GM18861 (cell line): ENCODE results near the gene ENAH.
"Not testable (repeated sequence)": the region's sequence is repeated elsewhere in the genome, so short reads cannot be mapped to it uniquely, and the experiment has no call there.

Experiments
- ATAC-seq: cut with Tn5 transposase; IDR thresholded peaks from one replicate; pipeline ENCODE4 v1.9.1; 2021; ENCODE audit not compliant: unreplicated experiment

ENAH gene

DNA sequence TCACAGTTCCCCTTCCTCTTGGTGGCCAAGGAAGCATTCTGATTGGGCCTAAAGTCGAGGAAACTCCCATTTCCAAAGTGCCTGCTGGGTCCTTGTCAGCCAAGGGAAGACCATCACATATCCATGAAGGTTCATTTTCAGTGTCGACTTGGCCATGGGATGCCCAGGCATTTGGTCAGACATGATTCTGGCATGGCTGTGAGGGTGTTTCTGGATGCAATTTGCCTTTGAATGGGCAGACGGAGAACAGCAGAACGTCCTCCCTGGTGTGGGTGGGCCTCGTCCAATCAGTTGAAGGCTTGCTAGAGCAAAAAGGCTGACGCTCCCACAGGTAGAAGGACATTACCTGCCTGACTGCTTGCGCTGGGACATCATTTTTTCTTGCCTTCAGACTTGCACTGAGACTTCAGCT, 176.8 kb downstream of the ENAH start:
- no peak for ATAC-seq

DNA sequence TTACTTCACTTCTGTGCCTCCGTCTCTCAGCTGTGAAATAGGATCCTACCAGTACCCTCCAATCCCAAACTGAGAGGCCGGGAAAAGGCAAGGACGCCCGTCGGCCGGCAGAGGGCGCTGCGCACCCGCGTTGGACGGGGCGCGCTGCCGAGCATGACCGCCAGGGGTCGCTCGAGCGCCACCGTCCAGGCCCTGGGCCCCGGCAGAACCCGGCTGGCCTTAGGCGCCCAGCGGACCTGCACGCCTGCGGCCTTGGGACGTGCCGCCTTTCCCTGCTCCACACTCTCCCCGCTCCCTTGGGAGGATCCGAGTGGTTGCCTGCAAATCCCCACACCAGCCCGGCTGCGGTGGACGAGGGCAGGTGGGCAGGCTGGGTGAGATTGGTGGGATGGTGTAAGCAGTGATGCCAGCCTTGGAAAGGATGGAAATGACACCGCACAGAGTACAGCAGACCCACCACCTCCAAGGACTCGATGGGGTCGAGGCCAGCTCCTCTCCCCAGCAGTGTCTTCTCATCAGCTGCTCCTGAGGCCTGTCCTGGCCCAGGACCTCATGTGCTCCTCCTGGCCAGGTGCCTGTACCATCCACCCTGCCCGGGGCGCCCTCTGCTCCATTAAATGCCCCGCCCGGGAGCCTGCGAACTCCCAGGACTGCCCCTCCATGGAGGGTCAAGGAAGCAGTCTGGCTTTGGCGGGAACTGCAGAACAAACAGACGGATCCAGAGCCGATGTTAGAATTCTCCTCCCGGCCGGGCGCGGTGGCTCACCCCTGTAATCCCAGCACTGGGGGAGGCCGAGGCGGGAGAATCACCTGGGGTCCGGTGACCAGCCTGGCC, 177.7 kb downstream of the ENAH start:
- peak; percentile 69 for ATAC-seq

DNA sequence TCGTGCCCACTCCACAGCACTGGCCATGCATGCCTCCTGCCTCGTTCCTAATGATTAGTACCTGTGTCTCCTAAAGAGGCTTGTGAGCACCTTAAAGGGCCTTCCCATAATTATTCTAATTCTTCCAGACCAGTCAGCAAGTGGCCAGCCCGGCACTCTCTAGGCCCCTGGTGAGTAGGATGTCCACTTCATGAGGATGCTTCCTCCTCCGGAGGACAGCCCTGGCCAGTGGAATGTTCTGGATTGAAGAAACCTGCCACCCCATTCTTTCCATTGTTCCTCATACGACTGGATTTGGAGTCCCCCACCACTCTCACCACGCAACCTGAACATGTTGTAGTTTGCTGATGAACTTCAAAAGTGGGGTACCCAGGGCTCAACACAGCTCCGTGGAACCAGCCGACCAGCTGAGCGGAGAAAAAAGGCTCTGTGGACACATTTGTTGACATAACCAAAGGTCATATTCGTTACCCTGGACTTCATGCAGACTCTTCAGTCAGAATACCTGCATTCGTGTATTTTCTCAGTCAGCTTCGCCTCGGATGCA, 178.4 kb downstream of the ENAH start:
- no peak for ATAC-seq

DNA sequence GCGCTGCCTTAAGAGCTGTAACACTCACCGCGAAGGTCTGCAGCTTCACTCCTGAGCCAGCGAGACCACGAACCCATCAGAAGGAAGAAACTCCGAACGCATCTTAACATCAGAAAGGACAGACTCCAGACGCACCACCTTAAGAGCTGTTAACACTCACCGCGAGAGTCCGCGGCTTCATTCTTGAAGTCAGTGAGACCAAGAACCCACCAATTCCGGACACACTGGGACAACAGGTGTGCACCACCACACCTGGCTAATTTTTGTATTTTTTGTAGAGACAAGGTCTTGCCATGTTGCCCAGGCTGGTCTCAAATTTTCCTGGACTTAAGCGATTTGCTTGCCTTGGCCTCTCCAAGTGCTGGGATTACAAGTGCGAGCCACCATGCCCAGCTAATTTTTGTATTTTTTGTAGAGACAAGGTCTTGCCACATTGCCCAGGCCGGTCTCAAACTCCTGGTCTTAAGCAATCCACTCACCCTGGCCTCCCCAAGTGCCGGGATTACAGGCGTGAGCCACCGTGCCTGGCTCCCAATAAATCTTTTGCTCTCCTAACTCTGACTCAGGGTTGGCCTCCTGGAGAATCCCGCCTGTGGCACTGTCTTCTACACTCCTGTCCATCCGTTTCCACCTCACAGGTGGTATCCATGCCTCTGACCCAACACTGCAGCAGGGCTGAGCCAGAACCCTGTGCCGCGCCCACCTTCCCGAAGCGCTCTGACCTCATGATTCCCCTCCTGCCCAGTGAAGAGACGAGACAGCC, 179.1 kb downstream of the ENAH start:
- not testable (repeated sequence) for ATAC-seq

DNA sequence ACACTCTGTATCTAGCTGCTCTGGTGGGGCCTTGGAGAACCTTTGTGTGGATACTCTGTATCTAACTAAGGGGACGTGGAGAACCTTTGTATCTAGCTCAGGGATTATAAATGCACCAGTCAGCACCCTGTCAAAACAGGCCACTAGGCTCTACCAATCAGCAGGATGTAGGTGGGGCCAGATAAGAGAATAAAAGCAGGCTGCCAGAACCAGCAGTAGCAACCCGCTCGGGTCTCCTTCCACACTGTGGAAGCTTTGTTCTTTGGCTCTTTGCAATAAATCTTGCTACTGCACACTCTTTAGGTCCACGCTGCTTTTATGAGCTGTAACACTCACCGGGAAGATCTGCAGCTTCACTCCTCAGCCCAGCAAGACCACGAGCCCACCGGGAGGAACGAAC, 179.7 kb downstream of the ENAH start:
- ATAC-seq, result not testable (repeated sequence)

DNA sequence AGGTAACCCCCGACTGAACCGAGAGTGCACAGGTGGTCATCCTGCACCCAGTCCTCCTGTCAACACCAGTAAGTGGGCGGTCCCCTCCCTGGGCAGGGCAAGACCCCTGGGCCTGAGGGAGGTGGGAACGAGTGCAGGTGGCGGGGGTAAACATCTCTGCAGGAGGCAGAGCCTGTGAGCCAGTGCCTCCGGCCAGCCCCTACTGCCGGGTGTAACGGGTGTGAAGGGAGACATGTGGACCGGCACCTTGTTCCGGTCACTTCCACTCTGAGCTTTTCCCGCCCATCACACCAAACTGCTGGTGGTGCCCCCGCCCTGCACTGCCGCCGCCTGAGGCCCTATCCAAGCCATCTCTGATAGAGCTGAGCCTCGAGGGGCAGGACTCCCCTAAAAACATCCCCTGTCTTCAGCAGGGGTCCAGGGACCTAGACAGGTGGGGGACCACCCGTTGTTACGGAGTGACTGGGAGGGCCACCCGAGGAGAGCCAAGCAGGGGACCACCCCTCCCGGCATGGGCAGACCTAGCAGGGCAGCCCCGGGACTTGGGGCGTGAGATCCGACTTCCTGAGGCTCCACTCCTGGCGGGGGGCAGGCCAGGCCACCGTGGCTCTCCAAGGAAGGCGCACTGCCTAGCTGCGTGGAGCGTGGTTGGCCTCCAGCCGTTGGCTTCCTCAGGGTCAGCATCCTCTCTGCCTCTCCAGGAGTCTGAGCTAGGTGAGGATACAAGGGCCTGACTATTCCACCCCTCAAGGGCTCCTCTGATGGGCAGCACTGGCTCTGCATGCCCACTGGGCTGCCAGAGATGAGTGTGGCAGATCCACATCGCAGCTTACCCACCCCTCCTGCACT, 181.2 kb downstream of the ENAH start:
- ATAC-seq, result no peak

DNA sequence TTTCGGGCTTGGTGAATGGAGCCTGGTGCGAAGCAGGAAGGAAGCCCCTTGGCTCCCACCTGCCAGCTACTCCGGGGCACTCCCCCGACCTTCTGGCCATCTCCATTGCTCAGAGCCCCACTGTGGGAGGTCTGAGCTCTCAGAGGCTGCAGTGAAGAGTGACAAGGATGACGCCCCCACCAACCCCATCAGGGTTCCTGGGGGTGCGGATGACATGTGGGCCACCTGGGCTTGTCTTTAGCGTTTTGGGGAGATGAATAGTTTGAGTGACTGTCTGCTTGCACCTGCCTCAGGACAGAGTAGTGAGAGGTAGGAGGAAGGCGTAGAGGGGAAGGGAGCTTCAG, 181.8 kb downstream of the ENAH start:
- no peak for ATAC-seq

DNA sequence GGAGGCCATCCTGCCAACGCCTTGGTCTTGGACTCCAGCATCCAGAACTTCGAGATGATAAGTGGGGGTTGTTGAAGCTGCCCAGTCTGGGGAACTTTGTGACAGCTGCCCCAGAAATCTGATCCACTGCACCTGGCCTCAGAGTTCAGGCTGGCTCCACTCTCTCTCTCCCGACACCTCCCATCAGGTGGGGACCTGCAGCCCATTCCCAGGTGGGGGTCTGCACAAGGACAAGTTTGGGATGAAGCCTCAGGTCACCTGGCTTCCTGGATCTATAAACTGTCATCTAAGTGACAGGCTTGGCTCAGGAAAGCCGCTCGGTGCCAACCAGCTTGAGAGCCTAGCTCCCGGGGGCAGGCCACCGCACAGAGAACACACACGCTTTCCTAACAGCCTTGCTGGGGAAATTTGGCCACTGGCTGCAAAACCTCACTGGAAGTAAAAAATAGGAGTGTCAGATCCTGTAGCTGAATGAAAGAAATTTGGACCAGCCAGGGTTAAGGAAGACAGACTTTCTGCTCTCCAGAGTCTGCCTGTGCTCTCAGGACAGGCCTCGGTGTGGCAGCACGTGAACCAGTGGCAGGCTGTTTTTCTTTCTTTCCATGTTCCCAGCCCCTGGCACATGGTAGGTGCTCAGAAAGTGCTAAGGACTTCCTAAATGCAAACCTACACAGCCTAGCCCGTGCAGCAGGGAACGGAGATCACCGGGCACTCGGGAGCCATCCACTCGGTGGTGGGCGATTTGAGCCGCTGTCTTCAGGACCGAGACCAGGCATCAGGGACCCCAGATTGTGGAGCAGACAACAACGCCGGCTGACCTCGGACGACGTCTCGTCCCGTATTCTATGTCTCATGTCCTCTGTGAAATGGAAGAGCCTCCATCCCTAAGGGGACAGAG, 182.5 kb downstream of the ENAH start:
- ATAC-seq, result no peak

DNA sequence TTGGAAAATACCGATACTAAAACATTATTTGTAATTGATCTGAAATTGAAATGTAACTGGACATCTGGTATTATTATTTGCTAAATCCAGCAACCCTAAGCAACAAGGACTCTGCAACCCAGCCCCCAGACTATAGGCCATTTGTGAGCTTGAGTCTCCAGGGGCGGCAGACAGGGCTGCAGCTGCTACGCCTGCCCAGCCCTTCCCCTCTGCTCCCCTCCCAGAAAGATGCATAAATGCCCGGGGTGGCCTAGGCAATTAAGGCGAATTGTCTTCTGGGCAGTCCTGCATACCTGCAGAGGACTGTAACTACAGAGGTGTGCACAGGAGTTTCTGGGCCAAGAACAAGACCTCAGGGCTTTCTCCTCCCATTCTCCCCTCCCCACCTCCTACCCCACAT, 183.9 kb downstream of the ENAH start:
- no peak for ATAC-seq

DNA sequence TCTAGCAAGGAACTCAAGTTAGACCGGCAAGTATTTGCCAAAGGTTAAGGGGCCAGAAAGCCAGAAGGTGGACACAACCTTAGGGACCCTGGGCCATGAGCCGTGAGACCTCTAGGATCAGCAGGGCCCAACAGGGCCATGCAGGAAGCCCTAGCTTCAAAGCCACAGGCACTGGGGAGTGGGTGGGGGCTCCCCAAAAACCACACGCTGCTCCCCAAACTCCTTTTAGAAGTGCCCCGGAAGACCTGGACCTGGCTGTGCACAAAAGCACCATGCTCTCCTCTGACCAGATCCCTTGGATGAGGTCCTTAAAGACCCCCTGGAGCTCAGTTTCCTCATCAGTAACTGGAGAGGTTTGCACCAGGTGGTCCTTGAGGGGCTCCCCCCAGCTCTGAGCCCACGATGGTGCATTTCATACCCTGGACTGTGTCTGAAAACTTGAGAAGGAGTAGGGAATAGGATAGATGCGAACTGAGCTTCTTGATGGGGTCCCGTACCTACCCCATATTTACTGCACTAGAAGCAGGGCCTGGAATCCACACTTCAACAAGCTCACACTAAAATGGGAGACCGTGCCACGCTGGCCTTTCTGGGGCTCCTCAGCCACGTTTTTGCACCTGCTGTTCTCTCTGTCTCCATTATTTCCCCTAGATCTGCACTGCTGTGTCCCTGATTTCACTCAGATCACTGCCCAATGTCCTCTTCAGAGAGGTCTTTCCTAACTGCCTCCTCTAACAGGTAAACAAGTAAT, 184.5 kb downstream of the ENAH start:
- no peak for ATAC-seq

DNA sequence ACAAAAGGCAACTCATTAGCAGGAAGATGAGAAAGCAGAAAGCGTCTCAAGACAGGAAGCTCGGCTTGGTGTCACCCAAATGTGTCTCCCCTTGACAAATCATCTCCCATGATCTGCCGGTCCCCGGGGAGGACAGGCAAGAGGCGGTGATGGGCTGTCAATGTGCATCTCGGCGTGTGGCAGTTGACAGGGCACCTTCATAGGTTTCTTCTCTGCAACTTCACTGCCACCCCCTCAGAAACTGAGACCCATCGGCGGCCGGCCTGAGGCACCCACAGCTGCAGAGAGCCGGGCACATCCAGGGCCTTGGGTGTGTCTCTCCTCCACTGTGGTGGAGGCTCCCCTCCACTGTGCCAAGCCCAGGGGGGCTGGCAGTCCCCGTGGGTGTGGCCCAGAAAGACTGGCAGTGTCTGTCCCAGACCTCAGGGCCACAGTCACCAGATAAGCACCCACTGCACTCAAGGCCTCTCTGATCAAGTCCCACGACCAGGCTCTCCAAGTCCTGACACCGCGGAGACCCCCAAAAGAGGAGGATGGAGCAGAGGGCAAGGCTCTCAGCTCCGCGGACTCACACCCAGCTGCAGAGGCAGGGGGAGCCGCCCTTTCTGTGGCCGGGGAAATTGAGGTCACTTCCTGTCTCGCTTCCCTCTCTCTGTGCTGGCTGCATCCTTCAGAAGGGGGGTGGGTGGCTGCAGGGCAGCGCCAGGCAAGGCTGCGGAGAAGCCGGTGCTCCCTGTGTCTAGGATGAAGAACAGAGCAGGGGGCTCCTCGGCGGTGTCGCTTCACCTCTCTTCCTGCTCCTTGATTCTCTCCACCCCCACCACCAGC, 185.5 kb downstream of the ENAH start:
- peak; percentile 86 for ATAC-seq

DNA sequence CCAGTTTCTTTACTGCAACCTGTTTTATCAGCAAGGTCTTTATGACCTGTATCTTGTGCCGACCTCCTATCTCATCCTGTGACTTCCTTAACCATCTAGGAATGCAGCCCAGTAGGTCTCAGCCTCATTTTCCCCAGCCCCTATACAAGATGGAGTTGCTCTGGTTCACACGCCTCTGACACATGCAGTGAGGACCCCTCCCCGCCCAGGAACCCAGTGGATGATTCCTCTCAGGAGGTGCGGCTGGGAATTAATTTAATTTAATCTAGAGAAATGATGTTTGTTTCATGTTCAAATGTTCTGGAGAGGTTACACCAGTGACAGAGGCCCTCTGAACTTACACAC, 186.1 kb downstream of the ENAH start:
- no peak for ATAC-seq

DNA sequence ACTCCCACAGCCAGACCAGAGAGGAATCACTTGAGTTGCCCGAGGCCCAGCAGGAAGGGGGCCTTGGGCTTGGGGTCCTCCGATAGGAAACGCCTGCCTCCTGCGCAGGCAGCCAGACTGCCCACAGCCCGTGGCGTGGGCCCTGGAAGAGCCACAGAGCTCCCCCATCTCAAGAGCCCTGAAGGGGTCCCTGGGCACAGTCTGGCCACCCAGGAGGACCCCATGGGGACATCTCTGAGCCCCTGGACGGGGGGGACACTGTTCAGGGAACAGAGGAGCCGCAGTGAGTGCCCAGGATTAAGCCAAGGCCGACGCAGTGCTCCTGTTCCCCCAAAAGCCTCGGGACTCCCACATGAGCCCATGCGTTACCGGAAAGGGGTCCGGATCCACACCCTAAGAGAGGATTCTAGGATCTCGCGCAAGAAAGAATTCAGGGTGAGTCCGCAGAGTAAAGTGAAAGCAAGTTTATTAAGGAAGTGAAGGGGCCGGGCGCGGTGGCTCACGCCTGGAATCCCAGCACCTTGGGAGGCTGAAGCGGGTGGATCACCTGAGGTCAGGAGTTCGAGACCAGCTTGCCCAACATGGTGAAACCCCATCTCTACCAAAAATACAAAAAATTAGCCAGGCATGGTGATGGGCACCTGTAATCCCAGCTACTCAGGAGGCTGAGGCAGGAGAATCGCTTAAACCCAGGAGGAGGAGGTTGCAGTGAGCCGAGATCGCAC, 187.0 kb downstream of the ENAH start:
- ATAC-seq, result no peak

DNA sequence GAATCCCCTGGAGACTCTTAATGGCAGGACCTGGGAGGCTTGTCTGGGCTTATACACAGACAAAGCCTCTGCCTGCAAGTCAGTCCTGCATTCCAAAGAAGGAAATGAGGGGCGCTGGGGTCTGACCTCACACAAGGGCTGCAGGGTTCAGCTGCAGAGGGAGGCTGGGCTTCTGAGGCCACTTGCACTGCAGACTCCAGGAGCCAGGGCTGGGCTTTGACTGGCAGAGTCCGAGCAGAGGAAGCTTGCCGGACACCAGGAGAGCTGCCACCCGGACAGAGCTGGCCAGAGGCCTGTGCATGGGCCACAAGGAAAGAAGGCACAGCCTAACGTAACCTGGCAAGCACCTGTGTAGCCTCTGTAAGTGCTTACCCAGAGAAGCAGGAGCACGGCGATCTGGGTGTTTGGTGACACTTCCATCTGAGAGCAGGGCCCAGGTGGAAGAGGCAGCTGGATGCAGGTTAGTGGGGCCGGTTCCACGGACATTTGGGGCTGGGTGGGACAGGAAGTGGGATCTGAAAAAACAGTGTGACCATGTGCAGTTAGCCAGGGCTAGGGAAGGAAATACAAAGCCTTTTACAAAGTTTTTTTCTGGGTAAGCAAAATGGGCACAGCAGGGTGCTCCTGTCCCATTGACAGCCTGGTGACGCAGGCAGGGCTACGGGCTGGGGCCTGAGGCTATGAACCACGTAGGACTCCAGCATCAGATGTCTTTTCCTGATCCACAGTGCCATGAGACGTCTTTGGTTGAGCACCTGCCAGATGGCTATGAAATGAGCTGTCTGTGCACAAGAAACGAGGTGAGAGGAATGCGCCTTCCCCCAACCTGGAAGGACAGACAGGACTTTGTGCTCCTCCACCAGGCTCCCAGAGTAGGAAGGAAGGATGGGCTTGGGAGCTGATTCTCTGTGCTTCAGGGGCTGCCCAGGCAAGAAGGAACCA, 187.8 kb downstream of the ENAH start:
- ATAC-seq, result no peak

DNA sequence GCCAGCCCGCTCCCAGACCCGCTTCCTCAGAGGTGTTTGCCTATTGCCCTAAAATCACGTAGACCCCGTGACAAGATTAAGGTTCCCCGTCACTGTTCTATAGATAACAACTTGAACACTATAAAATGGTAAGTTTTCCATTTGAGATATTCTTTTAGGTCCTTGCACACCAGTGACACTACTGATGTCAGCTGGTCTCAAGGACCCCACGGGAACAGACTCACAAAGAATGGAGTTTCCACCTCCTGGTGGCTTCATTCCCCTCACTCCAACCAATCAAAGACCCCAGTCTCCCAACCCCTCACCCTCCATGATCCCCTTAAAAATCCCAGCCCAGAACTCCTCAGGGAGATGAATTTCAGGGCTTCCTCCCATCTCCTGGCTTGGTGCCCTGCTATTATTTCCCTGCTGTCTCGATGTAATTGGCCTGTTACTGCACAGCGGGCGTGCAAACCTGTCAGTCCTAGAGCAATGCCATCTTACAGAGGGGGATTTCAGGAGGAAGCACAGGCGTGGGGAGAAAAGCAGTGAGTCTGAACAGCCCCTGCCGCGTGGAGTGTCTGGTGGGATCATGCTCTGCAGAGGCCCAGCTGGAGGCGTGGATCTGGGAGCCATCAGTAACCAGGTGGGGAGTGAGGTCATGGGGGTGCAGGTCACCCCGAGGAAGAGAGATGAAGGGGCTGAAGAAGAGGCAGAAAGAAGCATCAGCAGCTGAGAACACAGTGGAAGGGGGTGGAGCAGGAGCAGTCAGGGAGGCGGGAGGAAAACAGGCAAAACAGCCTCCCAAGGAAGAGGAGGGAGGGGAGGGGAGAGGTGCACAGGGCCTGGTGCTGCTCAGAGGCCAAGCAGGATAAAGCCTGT, 190.0 kb downstream of the ENAH start:
- no peak for ATAC-seq

DNA sequence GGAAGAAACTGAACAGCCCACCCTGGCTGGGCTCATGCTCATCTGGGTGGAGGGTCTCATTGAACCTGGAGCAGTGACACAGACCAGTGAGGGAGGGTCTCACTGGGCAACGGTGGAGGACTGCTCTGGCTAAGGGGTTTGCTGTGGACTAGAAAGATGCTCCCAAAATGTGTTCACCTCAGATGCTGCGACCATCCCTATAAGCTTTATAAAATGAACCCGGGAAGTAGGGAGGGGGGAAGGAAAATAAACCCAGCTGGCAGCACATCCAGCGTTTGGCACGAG, 190.6 kb downstream of the ENAH start:
- ATAC-seq, result no peak
